PFSK-1 (cell line): ENCODE results near the gene NME3.

Experiments used
- FOXP2 ChIP-seq: optimal IDR thresholded peaks from 2 replicates; pipeline ENCODE3; 2011; ENCODE audit warnings: borderline replicate concordance, control low read depth, inconsistent platforms; ENCODE audit not compliant: insufficient read depth; ENCODE audit errors: extremely low read length, extremely low read depth
- POLR2AphosphoS5 ChIP-seq: IDR thresholded peaks from 2 replicates; pipeline ENCODE4 v1.6.1; 2012; ENCODE audit warnings: low read depth, mild to moderate bottlenecking, control low read depth, low read length, moderate library complexity
- SIN3A ChIP-seq: IDR thresholded peaks from 2 replicates; pipeline ENCODE4 v1.6.1; 2012; ENCODE audit warnings: mild to moderate bottlenecking, low read length, moderate library complexity, borderline replicate concordance; ENCODE audit not compliant: insufficient read depth
- TAF1 ChIP-seq: IDR thresholded peaks from 2 replicates; pipeline ENCODE4 v1.6.1; 2012; ENCODE audit warnings: low read length, control low read depth, borderline replicate concordance; ENCODE audit not compliant: insufficient read depth
- TF ChIP-seq, protein P1 (sequence below), 2 experiments: IDR thresholded peaks; 2 replicates each; pipeline versions ENCODE4 v1.6.1 to v1.8.0; 2011 to 2012; ENCODE audit warnings: low read depth in 2 of 2, low read length in 2 of 2, control low read depth in 1 of 2, inconsistent platforms in 1 of 2, mild to moderate bottlenecking in 1 of 2, moderate library complexity in 1 of 2; ENCODE audit not compliant: insufficient read depth in 1 of 2

DNA sequence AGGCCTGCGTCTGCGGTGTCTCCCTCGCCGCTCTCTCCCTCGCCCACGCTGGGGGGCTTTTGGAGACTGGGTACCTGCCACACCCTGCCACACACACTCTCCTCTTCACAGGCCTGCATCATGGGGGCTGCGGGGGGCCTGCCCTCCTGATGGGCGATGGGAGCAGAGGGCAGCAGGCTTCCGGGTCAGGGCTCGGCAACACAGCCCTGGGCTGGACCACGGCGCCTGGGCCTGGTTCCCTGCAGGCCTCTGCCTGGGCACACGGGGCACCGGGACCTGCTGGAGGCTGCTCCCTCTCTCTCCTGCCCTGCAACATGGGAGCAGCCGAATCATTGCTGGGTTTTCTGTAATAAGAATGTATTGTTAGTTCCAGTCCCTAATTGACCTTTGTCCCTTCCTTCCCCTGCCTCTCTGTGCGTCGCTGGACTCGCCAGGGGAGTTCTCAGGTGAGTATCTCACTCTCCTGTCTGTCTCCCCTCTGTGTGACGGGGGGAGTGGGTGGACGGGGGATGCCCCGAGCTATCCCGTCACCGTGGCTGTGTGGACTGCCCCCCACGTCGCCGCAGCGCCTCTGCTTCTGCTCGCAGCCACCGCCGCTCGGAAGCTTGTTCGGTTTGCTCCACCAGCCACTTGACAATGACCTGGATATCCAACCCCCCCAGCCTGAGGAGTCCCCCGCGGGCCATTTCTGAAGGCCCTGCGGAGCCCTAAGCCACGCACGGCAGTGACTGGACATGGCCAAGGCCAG is 13.5 kb downstream of the NME3 start:
- TF ChIP-seq, protein P1, sequence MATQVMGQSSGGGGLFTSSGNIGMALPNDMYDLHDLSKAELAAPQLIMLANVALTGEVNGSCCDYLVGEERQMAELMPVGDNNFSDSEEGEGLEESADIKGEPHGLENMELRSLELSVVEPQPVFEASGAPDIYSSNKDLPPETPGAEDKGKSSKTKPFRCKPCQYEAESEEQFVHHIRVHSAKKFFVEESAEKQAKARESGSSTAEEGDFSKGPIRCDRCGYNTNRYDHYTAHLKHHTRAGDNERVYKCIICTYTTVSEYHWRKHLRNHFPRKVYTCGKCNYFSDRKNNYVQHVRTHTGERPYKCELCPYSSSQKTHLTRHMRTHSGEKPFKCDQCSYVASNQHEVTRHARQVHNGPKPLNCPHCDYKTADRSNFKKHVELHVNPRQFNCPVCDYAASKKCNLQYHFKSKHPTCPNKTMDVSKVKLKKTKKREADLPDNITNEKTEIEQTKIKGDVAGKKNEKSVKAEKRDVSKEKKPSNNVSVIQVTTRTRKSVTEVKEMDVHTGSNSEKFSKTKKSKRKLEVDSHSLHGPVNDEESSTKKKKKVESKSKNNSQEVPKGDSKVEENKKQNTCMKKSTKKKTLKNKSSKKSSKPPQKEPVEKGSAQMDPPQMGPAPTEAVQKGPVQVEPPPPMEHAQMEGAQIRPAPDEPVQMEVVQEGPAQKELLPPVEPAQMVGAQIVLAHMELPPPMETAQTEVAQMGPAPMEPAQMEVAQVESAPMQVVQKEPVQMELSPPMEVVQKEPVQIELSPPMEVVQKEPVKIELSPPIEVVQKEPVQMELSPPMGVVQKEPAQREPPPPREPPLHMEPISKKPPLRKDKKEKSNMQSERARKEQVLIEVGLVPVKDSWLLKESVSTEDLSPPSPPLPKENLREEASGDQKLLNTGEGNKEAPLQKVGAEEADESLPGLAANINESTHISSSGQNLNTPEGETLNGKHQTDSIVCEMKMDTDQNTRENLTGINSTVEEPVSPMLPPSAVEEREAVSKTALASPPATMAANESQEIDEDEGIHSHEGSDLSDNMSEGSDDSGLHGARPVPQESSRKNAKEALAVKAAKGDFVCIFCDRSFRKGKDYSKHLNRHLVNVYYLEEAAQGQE (IDR thresholded peaks at IDR 0.05; ENCODE audit: insufficient read depth in 1 of 2, low read depth in 2 of 2, low read length in 2 of 2), result no peak
- TF ChIP-seq TAF1, result no peak
- TF ChIP-seq SIN3A, result no peak
- TF ChIP-seq POLR2AphosphoS5, result no peak; the same call in 1 of the 2 replicates
- no peak for TF ChIP-seq FOXP2
